ENCODE measurements around the gene GINS2.
A peak's percentile ranks its signal among the peaks of the same experiment; 100 is the strongest.

GINS2 gene

DNA sequence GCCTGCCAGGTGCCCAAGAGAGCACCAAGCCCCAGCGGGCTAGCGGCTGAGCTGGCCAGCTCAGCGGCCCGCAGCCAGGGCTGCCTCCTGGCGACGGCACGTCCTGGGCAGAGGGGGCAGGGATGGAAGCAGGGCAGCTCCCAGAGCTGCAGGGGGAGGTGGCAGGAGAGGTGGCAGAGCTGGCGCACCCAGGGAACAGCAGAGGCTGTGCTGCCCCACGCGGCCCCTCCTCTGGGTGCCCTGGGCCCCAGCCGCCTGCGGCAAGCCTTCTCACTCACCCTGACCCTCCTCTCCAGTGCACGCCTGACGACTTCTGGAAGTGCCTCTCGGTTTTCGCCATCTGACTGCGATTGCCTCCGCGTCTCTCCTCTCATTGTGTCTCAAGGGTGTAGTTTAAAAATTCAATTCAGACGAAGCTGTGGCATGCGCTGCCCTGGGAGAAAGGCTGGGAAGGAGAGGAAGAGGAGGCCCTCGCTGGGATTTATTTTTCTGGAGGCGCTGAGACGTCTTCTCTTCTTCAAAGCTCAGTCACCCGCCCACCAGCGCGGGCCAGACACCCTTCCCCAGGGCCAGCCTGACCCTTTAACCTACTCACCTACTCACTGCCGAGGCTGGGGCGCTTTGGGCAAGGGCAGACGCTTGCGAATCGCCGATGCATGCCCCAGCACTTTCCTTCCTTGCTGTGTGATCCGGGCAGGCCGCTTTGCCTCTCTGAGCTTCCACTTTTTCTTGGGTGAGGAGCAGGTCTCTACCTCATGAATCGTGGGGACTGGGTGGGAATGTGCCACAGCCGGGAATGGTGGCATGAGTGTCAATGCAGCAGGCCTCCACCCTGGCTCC lies 50.7 kb downstream of the GINS2 start:
- DNase-seq: peak; percentile 33

DNA sequence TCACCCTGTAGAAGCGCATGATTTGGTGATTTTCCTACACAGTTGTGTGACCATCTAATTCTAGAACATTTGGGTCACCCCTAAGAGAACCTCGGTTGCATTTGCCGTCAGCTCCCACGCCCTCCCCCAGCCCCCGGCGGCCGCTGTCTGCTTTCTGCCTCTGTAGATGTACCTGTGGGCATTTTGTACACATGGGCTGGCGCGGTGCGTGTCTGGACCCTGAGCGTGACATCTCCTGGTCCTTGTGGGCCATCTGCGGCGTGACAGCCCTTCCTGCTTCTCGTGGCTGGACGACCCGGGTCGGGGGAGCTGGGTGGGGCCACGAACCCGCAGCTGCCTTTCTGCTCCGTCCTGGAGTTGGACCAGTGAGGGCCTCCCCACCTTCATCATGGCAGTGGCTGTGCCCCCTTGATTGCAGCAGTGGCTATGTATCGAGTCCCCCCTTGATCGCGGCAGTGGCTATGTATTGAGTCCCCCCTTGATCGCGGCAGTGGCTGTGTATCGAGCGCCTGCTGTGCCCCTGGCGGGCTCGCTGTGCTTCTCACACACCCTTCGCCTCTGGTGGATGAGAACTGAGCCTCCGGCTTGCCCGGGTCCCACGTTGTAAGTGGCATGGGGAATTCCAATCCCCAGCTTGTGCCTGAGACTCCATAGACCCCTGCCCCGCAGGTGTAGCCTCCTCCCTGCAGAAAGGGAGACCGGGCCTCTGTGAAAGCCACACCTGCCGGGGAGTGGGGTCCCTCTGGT lies 51.5 kb downstream of the GINS2 start:
- DNase-seq: no peak

DNA sequence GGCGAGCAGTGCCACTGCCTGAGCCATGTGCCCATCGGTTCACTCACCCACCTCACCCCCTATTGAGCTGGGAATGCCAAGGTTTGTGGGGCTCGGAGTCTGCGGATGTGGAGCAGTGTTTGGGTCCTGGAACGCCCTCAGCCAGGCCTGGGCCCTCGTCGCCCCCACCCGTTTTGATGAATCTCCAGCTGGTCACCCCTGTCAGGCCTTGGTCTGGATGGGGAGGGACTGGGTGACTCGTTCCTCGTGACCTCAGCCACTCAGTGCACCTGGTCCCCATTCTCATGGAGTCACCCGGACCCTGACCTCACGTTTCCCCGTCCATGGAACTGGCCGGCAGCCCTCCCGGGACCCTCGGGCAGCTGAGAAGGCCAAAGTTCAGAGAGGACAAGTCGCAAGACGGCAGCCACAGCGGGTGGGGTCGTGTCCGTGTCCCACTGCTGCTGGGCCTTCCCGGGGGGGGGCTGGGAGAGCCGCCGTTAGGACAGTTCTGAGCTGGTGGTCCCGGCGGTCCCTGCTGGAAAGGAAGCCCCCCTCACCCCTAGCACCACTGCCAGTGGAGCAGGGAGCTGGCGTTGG lies 52.4 kb downstream of the GINS2 start:
- DNase-seq: no peak

DNA sequence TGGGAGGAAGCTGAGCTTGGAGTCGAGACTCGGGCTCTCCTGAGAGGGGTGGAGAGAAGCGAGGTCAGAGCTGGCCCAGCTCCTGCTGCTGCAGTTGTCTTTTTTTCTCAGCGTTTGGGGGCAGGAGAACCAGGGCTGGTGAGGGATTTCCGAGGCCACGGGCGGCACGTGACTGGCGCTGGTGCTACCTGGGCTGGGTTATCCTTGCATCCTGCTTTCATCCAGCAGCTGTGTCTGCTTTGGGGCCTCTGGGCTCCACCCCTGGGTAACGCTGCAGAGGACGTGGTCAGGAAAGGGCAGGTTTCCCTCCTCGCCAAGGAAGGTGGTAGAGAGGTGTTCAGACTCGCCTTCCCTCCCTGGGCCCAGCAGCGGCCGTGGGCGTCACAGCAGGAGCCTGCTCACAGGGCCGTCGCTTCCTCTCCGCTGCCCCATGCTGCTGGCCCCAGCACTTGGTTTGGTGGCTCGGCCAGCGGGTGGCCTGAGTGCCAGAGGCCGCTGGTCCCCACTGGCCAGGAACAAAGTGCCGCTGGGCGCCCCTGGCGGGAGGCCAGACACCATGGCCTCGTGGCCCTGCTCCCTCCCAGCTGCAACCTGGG lies 53.1 kb downstream of the GINS2 start:
- no peak for DNase-seq

DNA sequence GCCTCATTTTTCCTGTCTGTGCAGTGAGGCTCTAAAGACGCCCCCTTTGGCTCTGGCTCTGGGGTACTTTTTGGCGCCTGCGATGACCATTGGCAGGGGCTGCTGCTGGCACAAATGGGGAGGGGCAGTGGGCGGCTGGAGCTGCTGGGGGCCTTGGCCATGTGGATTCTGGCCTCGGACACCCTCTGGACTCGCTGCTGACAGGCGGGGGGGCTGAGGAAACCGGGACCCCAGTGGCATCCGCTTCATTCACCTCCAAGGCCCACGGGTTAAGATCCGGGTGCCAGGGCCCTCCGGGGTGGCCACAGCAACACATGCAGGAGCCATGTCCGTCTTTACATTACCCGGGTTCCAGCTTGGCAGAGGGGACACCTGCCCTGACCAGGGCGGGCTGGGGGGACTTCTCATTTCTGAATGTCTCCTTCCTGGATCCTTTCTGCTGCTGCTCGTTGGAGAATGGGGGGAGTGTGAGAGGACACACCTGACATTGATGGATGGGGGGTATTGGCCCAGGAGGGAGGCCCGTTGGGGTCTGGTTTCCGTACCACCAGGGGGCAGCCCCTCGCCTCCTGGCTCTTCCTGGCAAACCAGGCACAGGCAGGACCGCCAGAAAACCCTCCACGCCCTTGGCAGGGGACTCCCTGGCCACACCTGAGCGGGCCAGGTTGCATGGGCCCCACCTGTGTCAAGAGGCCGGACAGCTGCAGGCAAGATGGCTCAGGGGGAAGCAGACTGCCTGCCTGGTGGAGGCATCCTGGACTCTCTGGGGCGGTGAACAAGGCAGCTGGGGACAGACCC lies 53.8 kb downstream of the GINS2 start:
- no peak for DNase-seq

DNA sequence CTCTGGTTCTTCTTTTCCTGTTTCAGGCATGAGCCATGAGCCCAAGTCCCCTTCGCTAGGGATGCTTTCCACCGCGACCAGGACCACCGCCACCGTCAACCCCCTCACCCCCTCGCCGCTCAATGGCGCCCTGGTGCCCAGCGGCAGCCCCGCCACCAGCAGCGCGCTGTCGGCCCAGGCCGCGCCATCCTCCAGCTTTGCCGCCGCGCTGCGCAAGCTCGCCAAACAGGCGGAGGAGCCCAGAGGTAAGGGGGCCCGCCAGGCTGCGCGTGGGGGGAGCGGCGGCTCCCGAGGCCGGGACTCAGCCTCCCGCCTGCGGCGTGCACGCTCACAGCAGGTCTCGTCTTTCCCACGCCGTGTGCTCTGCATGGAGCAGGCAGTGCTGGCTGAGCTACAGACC lies 54.9 kb downstream of the GINS2 start:
- no peak for DNase-seq

GRCh38 chr16:85633438-85633743 lies 55.4 kb downstream of the GINS2 start:
- no peak for DNase-seq

DNA sequence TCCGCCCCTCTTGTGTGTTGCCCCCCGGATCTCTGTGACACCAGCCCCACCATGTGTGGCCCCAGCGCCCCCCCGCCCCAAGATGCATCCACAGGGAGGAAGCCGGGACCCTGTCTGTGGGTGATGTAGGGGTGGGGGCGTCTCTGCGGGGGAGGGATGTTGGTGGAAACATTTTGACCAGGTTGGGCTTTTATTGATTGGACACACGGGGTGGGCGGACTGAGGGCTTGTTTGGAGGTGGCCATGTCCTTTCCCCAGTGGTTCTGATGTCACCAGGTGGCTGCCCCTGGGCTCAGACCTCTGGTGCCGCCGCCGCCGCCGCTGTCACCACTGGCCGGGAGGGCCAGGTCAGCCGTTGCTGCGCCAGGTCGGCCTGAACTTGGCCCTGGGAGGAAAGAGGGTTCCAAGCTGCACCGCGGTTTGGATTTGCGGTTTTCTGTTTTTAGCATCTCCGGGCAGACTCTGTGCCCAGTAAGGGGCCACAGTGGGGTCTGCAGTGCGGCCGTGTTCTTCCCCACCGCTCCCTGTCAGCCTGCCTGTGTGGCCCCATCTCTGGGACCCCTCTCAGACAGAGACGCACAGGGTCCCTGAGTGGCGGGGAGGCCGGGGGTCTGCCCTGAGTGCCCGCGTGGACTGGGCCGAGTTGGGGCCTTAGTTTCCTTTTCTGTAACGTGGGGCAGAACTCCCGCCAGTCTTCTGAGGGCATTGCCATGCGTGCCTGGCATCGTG lies 55.9 kb downstream of the GINS2 start:
- DNase-seq: no peak

DNA sequence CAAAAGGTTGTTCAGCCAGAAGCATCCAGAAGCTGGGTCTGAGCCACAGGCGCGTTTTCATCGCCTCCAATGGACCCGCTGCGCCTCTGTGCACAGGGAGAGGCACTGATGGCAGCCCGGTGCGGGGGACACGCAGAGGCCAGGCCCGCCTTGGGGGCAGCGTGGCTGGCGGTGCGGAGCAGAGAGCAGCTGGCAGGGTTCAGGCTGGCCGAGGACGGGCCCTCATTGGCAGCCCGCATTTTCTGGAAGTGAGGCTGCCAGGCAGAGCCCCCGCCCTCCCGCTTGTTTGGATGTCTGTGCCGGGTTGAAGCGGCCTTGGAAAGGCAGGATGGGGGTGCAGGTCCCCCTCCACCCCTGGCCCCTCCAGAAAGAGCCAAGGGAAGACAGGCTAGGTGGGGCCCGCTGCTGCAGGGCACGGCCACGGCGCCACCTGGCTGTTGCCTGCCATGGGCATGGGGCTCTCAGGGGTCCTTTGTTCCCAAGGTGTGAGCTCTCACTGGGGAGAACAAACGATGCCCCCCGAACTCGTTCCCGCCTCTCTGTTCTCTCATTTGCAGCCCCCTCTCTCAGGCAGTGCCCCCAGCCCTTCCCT lies 56.9 kb downstream of the GINS2 start:
- no peak for DNase-seq

- DNase-seq: no peak
These were observed 57.5 kb downstream of the GINS2 start for GRCh38 chr16:85631230-85631629.

DNA sequence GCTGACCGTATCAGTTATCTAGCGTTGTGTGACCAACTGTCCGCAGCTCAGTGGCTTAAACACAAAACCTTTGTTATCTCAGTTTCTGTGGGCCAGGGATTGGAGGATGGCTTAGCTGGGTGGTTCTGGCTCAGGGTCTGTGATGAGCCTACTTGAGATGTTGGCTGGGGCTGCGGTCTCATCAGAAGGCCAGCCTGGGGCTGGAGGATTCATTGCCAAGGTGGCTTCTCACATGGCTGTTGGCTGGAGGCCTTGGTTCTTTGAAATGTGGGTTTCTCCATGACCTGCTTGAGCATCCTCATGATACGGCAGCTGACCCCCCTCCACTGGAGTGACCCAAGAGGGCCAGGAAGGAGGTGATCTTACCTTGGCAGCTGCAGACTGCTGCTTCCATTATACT lies 58.9 kb downstream of the GINS2 start:
- DNase-seq: no peak

GRCh38 chr16:85629326-85629725 lies 59.4 kb downstream of the GINS2 start:
- no peak for DNase-seq

DNA sequence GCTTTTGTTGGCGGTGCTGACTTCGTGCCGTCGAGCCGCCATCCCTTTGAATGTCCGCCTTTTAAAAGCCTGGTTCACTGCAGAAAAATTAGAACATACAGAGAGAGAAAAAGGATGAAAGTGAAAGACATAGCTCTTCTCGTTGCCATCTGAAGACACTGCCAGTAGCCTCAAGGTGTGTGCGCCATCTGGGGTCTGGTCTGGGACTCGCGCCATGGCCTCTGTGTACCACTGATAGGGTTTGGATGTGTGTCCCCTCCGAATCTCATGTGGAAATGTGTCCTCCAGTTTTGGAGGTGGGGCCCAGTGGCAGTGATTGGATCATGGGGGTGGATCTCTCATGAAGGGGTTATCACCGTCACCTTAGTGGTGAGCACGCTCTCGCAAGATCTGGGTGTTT lies 60.1 kb downstream of the GINS2 start:
- DNase-seq: no peak

DNA sequence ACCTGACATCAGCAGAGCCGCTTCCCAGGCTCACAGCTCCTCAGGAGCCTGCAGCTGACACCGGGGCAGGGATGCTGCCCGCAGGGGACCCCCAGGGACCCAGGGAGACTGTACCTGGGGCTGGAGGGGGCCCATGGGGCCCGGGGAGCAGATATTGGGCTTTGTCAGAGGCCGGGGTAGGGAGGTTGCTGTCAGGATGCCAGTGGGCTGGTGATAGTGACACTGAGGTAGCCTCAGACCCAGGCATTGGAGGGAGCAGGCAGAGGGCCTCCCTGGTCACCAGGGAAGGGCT lies 60.5 kb downstream of the GINS2 start:
- no peak for DNase-seq

- peak; percentile 82 for DNase-seq
These were observed 61.1 kb downstream of the GINS2 start for GRCh38 chr16:85627526-85628264.

- peak; percentile 58 for DNase-seq
These were observed 61.7 kb downstream of the GINS2 start for GRCh38 chr16:85627089-85627488.

Data from eye (tissue), 1 donor.